HT1080 (cell line): ENCODE data around the gene SPDEF. TPM values are rescaled to one million over a fixed set of nuclear protein-coding genes. Genes with fewer than 3 reads are reported as not detected.

Experiments
- DNase-seq: peaks from one replicate; pipeline ENCODE4 v3.0.0-alpha.2; 2015; ENCODE audit warnings: low read depth
- total RNA-seq: library from RNA; depleted of rRNA; stranded (reverse); fragments of >200 nt; shearing (Covaris generic); gene quantifications from 2 replicates; pipeline ENCODE4 v1.2.3, GENCODE V29; 2014

The SPDEF gene
- total RNA-seq, 1 experiment from 2014 or later, result 0.16 TPM

- peak; percentile 37 for DNase-seq
Observed at GRCh38 chr6:34546551-34547321, 9.4 kb downstream of the SPDEF start.

DNA sequence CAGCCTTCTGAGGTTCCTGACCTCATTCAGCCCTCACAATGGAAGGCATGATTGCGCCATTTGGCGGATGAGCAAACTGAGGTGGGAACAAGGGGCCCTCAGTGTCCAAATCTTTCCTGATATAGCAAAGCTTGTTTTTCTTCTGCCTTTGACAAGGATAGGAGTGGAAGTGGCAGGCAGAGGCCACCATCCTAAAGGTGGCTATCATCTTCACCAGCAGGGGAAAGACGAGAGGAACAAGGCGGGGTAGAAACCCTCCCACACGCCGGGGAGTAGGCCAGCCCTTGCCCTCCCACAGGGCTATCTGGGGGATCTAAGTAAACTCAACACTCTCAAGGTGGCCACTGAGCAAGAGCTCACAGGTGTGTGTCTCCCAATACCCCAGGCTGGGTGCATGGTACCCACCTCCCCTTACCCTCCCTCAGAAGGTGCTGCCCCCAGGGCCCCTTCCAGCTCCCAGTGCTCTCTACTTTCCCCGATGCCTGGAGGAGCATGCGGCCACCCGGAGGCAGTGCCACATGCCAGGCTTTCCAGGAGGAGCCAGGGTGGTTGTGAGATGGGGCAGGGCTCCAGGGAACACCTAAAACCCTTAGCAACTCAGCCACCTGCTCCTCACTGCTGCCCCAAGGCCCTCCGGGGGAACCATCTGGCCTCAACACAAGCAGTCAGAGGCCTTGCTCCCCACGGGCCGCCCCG, 11.2 kb downstream of the SPDEF start:
- DNase-seq, result no peak

- DNase-seq, result no peak
Observed at GRCh38 chr6:34544052-34544604, 12.0 kb downstream of the SPDEF start.

DNA sequence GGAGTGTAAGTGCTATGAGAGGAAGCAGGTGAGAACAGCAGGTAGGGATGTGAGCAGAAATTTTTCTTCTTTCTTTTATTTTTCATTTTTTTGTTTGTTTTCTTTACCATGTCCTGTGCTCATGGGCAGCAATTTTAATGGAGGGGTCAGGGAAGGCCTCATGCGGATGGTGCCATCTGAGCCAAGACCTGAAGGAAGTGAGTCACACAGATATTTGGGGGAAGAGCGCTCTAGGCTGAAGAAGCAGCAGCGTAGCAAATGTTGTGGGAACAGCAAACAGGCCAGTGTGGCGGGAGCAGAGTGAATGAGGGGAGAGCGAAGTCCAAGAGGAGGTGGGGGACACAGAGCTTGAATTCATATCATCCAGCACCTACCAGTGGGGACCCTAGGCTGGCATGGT, 12.7 kb downstream of the SPDEF start:
- peak; percentile 76 for DNase-seq

DNA sequence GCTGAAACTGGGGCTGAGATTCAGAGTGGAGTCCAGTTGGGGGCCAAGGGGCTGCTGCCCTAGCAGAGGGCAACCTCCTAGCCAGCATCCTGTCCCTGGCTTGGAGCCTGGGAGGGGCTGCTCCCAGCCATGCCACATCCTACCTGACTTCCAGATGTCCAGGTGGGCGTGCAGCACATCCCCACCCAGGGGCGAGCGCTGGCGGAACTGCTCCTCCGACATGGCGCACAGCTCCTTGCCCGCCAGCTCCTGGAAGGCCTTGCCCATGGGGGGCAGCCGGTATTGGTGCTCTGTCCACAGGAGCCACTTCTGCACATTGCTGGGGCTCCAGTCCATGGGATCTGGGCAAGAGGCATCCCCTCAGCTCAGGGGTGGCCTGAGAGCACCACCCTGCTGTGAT, 15.3 kb downstream of the SPDEF start:
- DNase-seq, result no peak

DNA sequence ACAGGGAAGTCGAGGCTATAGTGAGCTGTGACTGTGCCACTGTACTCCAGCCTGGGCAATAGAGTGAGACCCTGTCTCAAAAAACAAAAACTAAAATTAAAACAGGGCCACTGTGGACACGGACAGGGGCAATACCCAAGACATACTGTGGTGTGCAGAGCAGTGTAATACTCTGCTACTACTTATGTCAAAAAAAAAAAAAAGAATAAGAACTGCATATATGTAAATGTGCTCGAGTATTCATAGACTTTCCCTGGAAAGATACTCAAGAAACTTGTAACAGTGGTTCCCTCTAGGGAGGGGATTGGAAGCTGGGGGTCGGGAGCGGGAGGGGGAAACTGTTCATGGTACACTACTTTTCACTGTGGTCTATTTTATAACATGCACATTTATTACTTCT, 15.9 kb downstream of the SPDEF start:
- no peak for DNase-seq

- DNase-seq, result no peak
Observed at GRCh38 chr6:34539181-34539580, 16.9 kb downstream of the SPDEF start.

DNA sequence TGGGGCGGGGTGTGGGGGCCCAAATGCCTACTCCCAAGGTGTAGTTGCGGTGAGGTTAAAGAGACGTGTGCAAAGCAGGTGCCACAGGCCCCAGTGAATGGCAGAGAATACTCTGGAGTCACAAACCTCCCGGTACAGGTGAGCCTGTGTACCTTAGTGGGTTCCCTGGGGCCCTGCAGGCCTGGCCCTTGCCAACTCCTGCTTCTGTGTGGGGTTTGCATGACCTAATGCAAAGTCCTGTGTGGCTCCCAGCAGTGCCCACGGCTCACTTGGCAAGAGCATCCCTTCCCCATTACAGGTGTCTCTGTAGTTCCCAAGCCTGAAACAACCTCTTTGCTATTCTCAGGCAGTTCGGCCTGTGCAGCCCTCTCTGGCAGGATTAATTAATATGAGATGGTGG, 17.5 kb downstream of the SPDEF start:
- no peak for DNase-seq

GRCh38 chr6:34537922-34538550, 18.1 kb downstream of the SPDEF start:
- no peak for DNase-seq

DNA sequence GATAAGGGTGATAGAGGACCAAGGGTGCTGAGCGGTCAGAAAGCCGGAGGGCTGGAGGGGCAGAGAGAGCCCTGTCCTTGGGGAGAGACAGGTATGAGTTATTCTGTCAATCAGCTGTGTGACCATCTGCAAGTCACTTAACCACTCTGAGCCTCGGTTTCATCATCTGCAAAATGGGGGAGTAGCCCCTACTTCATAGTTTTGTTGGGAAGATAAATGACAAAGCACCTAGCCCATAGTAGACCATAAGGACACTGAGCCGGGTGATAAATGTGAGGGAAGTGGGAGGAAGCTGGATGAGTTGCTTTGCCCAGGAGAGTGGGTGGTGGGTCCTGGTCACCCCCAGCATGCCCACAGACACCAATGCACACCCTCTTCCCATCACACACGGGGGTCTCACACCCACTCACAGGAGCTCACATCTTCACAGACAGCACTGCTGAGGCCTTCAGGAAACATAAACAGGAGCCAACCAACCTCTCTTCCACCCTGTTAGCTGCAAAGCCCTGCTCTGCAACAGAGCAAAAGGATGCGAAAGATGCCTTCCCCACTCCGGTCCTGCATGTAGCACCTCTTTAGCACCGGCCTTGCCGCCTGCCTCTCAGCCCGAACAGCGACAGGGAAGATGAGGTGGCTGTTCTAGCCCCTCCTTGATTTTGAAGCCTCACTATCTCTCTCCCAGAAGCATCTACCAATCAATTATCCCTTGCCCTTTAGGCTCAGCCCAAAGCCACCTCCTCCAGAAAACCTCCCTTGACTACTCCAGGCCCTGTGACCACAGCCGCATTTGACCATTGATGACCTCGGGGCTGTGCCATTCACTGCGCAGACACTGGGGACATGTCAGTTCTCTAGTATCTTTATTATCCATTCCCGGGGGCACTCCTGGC, 18.9 kb downstream of the SPDEF start:
- DNase-seq, result no peak

GRCh38 chr6:34536251-34536958, 19.7 kb downstream of the SPDEF start:
- no peak for DNase-seq

DNA sequence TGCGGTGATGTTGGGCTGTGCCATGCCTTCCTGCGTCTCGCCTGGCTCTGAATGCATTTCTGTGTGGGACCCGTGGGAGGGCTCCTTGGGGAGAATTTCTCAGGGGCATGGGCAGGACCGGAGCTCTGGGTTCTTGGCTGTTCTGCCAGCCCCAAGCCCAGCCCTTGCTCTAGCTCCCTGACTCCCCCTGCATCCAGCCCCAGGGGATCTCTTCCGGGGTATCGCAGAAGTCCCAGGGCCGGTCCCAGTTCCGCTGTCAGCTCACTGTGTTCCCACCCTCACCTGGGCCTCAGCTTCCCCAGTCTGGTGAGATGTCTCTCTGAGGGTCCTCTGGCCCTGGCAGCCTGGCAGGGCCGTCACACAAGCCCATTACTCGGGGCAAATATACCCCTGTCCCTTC, 20.5 kb downstream of the SPDEF start:
- DNase-seq, result no peak

DNA sequence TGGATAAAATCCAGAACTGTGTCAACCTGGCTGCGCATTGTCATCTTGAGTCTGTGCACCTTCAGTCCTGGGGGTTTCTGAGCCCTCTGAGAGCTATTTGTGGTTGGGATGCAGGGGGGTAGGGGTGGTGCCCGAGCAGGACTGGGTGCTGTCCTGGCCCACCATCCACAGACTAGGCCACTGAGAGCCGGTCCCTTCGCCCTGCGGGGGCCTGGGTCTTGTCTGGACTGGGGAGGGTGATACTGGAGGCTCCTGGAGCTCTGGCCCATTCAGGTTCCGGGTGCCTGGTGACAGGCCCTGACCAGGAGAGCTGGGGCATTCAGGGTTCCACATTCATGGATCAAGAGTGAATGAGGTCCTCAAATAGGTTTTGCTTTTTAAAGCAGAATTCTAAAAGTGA, 20.9 kb downstream of the SPDEF start:
- DNase-seq, result no peak

GRCh38 chr6:34534656-34535055, 21.5 kb downstream of the SPDEF start:
- DNase-seq, result no peak

DNA sequence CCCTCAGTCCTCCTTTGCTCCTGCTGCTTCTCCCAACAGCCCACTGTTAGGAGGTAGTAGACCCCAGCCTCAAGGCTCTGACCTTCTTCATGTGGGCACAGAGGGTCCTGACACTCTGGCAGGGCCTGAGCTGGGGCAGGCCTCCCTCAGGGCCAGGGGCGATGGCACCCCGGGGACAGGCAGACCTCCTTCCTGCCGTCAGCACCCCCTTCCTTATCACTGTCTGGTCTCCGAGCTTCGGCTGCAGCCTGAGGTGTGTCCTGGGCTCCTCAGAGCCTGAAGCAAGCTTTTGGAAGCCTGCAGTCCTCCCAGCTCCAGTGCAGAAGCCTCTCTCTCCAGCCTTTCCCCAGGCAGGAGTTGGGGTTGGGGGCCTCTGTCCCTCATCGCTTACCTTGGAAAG, 22.0 kb downstream of the SPDEF start:
- DNase-seq, result no peak

DNA sequence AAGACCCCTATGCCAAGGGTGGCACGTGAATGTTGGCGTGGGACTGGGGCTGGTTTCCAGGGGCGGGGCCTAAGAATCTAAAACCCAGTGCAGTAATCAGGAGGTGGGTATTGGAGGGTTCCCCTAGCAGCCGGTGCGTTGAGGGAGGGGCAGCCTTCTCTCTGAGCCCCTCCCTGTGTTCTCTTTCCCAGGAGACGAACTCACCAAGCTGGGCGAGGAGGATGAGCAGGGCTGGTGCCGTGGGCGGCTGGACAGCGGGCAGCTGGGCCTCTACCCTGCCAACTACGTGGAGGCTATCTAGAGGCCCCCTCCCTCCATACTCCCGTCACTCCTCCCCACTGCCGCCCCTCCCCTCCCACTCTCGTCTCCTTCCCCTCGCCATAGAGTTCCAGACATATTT, 23.9 kb downstream of the SPDEF start:
- no peak for DNase-seq

DNA sequence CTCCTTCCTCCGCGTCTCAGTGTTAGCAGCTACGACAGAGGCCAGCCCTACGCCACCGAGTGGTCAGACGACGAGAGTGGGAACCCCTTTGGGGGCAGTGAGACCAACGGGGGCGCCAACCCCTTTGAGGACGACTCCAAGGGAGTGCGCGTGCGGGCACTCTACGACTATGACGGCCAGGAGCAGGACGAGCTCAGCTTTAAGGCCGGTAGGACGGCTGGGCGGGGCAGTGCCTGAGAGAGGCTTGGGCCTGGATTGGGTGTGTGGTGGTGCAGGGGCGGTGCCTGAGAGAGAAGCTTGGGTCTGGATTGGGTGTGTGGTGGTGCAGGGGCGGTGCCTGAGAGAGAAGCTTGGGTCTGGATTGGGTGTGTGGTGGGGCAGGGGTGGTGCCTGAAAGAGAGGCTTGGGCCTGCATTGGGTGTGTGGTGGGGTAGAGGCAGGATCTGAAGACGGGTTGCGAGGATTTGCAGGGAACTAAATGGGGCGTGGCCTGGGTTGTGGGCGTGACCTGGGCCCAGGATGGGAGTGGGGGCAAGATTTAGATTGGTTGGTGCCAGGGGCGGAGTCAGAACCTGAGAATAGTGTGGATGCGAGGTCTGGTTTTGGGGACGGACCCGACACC, 24.4 kb downstream of the SPDEF start:
- no peak for DNase-seq

DNA sequence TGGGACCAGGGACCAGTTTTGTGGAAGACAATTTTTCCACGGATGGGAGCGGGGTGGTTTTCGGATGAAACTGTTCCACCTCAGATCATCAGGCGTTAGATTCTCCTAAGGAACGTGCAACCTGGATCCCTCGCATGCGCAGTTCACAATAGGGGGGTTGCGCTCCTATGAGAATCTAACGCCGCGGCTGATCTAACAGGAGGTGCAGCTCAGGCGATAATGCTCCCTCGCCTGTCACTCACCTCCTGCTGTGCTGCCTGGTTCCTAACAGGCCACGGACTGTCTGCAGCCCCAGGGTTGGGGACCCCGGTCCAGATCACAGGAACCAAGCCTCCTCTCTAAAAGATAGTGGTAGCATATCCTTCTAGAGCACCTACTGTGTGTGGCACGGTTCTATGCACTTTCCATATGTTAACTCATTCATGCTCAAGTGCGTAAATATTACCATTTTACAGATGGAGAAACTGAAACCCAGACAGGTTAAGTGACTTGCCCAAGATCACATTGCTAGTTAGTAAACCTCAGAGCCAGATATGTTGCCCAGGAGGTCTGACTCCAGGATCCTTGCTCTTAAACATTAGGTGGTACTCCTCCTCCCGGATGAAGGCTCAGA, 25.3 kb downstream of the SPDEF start:
- no peak for DNase-seq

- DNase-seq, result no peak
Observed at GRCh38 chr6:34529665-34530327, 26.3 kb downstream of the SPDEF start.
